ENCODE results near the gene MARK3. TPM values are rescaled to one million over a fixed set of nuclear protein-coding genes. Genes with fewer than 3 reads are reported as not detected.
A peak's percentile ranks its signal among the peaks of the same experiment; 100 is the strongest.

Gene MARK3
- total and polyA plus RNA-seq, 2 experiments from 2014 or later = 72.9 to 88.3 TPM

DNA sequence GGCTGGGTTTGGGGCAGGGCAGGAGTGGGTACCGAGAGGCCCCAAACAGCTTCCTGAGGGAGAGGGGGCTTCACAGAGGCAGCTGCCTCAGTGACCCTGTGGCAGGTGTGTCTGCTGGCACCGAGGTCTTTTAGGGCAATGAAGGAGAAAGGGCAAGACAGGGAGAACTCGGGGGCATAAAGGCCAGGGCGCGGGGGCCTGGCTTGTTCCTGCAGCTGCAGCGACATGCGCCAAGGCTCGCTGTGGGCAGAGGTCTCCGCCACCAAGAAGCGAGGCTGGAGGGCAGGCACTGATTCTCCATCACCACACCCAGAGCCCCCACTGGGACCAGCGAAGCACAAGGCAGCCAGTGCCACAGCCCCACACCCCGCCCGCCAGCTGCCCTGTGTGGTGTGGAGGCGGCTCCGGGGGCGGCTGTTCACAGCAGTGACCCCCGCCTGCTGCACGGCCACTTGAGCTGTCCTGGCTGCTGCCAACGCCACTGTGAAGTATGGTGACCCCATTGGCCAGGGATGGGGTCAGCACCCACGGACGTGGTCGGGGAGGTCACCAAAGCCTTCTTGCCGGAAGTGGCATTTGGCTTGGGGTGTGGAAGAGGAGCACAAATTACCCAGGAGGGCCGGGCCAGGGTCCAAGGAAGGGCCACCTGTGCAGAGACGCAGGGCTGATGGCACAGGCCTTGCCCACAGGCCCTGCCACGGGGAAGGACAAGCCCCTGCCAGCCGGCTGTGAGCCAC, 160.9 kb downstream of the MARK3 start:
- no peak overlapping the region for H3K27ac ChIP-seq

GRCh38 chr14:103546652-103547454, 161.6 kb downstream of the MARK3 start:
- no peaks in the 10 kb centered on the region for H3K36me3 ChIP-seq
- H3K9me3 ChIP-seq (ENCODE audit: low read depth) = no peaks in the 10 kb centered on the region
- peaks cover 6% of the 10 kb centered on the region for H3K4me1 ChIP-seq (ENCODE audit: low read depth)
- peak; percentile 80 for TF ChIP-seq CTCF (IDR thresholded peaks at IDR 0.05; ENCODE audit: low read depth, low read length)
- H3K27ac ChIP-seq = no peak overlapping the region
- no peaks in the 10 kb centered on the region for H3K27me3 ChIP-seq
- H3K4me3 ChIP-seq = no peak overlapping the region
- DNase-seq (ENCODE audit: low read depth in 1 of 2, low spot score in 1 of 2) = peak; percentile 59 to 69

More for the DNA sequence above, 160.9 kb downstream of the MARK3 start:
- H3K27me3 ChIP-seq = no peaks in the 10 kb centered on the region
- no peak for TF ChIP-seq CTCF (IDR thresholded peaks at IDR 0.05; ENCODE audit: low read depth, low read length)
- DNase-seq (ENCODE audit: low read depth in 1 of 2, low spot score in 1 of 2) = no peak
- peaks cover 6% of the 10 kb centered on the region for H3K4me1 ChIP-seq (ENCODE audit: low read depth)
- H3K4me3 ChIP-seq = no peak overlapping the region
- H3K36me3 ChIP-seq = no peaks in the 10 kb centered on the region
- H3K9me3 ChIP-seq (ENCODE audit: low read depth) = no peaks in the 10 kb centered on the region

DNA sequence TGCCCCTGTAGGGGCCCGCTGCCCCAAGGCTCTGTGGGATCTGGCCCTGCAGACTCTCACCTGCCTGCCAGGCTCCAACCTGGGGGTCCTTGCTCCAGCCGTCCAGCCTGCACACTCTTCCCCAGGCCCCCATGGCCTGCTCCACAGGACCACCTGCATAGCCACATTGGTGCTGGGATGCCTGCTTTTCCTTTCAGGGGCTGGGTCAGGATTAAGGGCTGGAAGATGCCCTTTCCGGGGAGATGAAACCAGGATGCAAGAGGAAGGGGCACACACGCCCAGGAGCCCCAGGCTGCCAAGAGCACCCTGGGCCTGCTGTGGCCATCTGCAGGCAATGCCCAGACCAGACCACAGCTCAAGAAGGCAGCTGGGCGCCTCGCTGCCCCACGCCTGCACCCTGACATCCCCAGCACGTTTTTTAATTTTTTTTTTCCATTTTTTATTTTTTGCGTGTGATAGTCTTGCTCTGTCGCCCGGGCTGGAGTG, 162.3 kb downstream of the MARK3 start:
- Histone ChIP-seq H3K36me3 (no peaks in the 10 kb centered on the region), H3K4me1 (ENCODE audit: low read depth) (peaks cover 5% of the 10 kb centered on the region), H3K4me3 (no peak overlapping the region), H3K27ac (no peak overlapping the region), H3K27me3 (no peaks in the 10 kb centered on the region), H3K9me3 (ENCODE audit: low read depth) (no peaks in the 10 kb centered on the region)
- no peak for DNase-seq (ENCODE audit: low read depth in 1 of 2, low spot score in 1 of 2)
- no peak for TF ChIP-seq CTCF (IDR thresholded peaks at IDR 0.05; ENCODE audit: low read depth, low read length)

DNA sequence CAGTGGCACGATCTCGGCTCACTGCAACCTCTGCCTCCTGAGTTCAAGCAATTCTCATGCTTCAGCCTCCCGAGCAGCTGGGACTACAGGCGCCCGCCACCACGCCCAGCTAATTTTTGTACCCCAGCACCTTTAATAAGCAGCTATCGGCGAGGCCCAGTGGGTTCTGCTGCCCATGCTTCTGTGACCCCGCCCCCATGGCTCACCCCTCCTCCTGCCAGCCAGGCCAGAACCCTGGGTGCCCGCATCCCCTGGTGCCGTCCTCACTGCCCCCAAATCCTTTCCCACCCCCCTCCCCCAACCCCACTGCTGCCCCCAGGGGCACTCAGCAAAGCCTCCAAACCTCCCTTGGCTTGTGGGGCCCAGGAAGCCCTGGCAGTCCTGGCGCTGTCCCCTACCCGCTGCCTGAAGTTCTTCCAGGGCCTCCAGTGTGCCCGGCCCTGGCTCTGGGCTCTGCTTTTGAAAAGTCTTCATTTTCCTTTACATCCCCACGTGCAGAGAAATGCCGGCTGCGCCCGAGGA, 162.8 kb downstream of the MARK3 start:
- H3K4me1 ChIP-seq (ENCODE audit: low read depth) = peaks cover under 1% of the 10 kb centered on the region
- no peaks in the 10 kb centered on the region for H3K36me3 ChIP-seq
- no peaks in the 10 kb centered on the region for H3K27me3 ChIP-seq
- DNase-seq (ENCODE audit: low read depth in 1 of 2, low spot score in 1 of 2) = no peak
- no peaks in the 10 kb centered on the region for H3K9me3 ChIP-seq (ENCODE audit: low read depth)
- H3K27ac ChIP-seq = no peak overlapping the region
- no peak overlapping the region for H3K4me3 ChIP-seq
- no peak for TF ChIP-seq CTCF (IDR thresholded peaks at IDR 0.05; ENCODE audit: low read depth, low read length)

- Histone ChIP-seq H3K9me3 (ENCODE audit: low read depth) (no peaks in the 10 kb centered on the region), H3K27me3 (no peaks in the 10 kb centered on the region), H3K36me3 (no peaks in the 10 kb centered on the region), H3K4me1 (ENCODE audit: low read depth) (no peaks in the 10 kb centered on the region), H3K4me3 (no peak overlapping the region), H3K27ac (no peak overlapping the region)
- no peak for DNase-seq (ENCODE audit: low read depth in 1 of 2, low spot score in 1 of 2)
- no peak for TF ChIP-seq CTCF (IDR thresholded peaks at IDR 0.05; ENCODE audit: low read depth, low read length)
These were observed 163.5 kb downstream of the MARK3 start for GRCh38 chr14:103548463-103549351.

Data from cardiac muscle cell (in vitro differentiated cells and primary cell).